HG03135 (cell line): ENCODE results near the gene ADRB1.
A peak's percentile ranks its signal among the peaks of the same experiment; 100 is the strongest.

Experiments used
- ATAC-seq: cut with Tn5 transposase; IDR thresholded peaks from one replicate; pipeline ENCODE4 v1.9.1; 2021; ENCODE audit warnings: mild to moderate bottlenecking, moderate library complexity; ENCODE audit not compliant: unreplicated experiment

The ADRB1 gene

GRCh38 chr10:114026189-114027040 lies 17.3 kb upstream of the ADRB1 start:
- ATAC-seq = peak; percentile 35

- no peak for ATAC-seq
Observed at GRCh38 chr10:114027041-114027394, 16.6 kb upstream of the ADRB1 start.

- no peak for ATAC-seq
Observed at GRCh38 chr10:114027951-114028350, 15.7 kb upstream of the ADRB1 start.

- ATAC-seq = no peak
Observed at GRCh38 chr10:114028425-114028824, 15.2 kb upstream of the ADRB1 start.

GRCh38 chr10:114029655-114030054 lies 14.0 kb upstream of the ADRB1 start:
- ATAC-seq = no peak

GRCh38 chr10:114030140-114030539 lies 13.5 kb upstream of the ADRB1 start:
- ATAC-seq = no peak

GRCh38 chr10:114031073-114031972 lies 12.3 kb upstream of the ADRB1 start:
- ATAC-seq = no peak

- no peak for ATAC-seq
Observed at GRCh38 chr10:114033566-114033965, 10.1 kb upstream of the ADRB1 start.

GRCh38 chr10:114034923-114035645 lies 8.6 kb upstream of the ADRB1 start:
- ATAC-seq = no peak

GRCh38 chr10:114035791-114036190 lies 7.9 kb upstream of the ADRB1 start:
- no peak for ATAC-seq

- no peak for ATAC-seq
Observed at GRCh38 chr10:114038819-114039218, 4.8 kb upstream of the ADRB1 start.

GRCh38 chr10:114041166-114041565 lies 2.5 kb upstream of the ADRB1 start:
- ATAC-seq = no peak

- ATAC-seq = no peak
Observed at GRCh38 chr10:114042895-114043531, 653 bp upstream of the ADRB1 start.

- no peak for ATAC-seq
Observed at GRCh38 chr10:114044247-114045135, 825 bp downstream of the ADRB1 start.

- ATAC-seq = no peak
Observed at GRCh38 chr10:114045136-114046086, 1.7 kb downstream of the ADRB1 start.

- ATAC-seq = no peak
Observed at GRCh38 chr10:114046087-114046458, 2.4 kb downstream of the ADRB1 start.

- ATAC-seq = no peak
Observed at GRCh38 chr10:114048472-114048871, 4.8 kb downstream of the ADRB1 start.

- ATAC-seq = no peak
Observed at GRCh38 chr10:114051714-114052113, 8.0 kb downstream of the ADRB1 start.

GRCh38 chr10:114052255-114052654 lies 8.6 kb downstream of the ADRB1 start:
- ATAC-seq = no peak
